H1 (cell line): Measurements from ENCODE around the gene DLG5. TPM values are rescaled to one million over a fixed set of nuclear protein-coding genes. Genes with fewer than 3 reads are reported as not detected.
A peak's percentile ranks its signal among the peaks of the same experiment; 100 is the strongest.

Experiments
- CTCF ChIA-PET: fragments of 300-600 bp; sonication (Branson Sonifier 250); formaldehyde crosslinking; loops from one replicate; lab custom pipeline; 2021; ENCODE audit not compliant: partially characterized antibody; lab: Charles Lee
- POLR2A ChIA-PET: fragments of 300-600 bp; sonication (Branson Sonifier 250); formaldehyde crosslinking; loops from one replicate; lab custom pipeline; 2021; ENCODE audit warnings: inconsistent platforms; ENCODE audit not compliant: partially characterized antibody; lab: Charles Lee
- DNase-seq, 2 experiments: peaks; one replicate each; pipeline versions ENCODE4 v3.0.0 to v3.0.0-alpha.2; 2010 to 2022; ENCODE audit warnings: low spot score in 2 of 2, low read depth in 1 of 2, mixed read lengths in 1 of 2
- FAIRE-seq: peaks from 2 replicates; lab custom pipeline; 2011; peaks lifted over from hg19 to GRCh38; lab: Jason Lieb, UNC
- H2AFZ ChIP-seq: 2 replicates; pipeline ENCODE4 v1.8.1; 2012; ENCODE audit warnings: low read length, inconsistent platforms
- H2AK5ac ChIP-seq: 2 replicates; pipeline ENCODE4 v1.6.1; 2013; ENCODE audit warnings: low read depth, low read length
- H2BK120ac ChIP-seq: replicated peaks from 2 replicates; pipeline ENCODE3; 2013; ENCODE audit warnings: low read depth, low read length, inconsistent platforms
- H2BK12ac ChIP-seq: 2 replicates; pipeline ENCODE4 v1.6.1; 2013; ENCODE audit warnings: low read depth, low read length
- H2BK15ac ChIP-seq: 2 replicates; pipeline ENCODE4 v1.6.1; 2013; ENCODE audit warnings: low read length
- H2BK20ac ChIP-seq: 2 replicates; pipeline ENCODE4 v1.6.1; 2013; ENCODE audit warnings: low read length
- H2BK5ac ChIP-seq: 2 replicates; pipeline ENCODE4 v1.6.1; 2013; ENCODE audit warnings: low read depth, low read length
- H3K14ac ChIP-seq: 2 replicates; pipeline ENCODE4 v1.6.1; 2013; ENCODE audit warnings: inconsistent platforms; ENCODE audit not compliant: insufficient read length
- H3K18ac ChIP-seq: 2 replicates; pipeline ENCODE4 v1.6.1; 2013; ENCODE audit warnings: low read length; ENCODE audit errors: extremely low read depth
- H3K23ac ChIP-seq: 2 replicates; pipeline ENCODE4 v1.6.1; 2013; ENCODE audit warnings: inconsistent platforms; ENCODE audit not compliant: insufficient read length
- H3K23me2 ChIP-seq: 2 replicates; pipeline ENCODE4 v1.6.1; 2013; ENCODE audit warnings: low read depth, low read length
- H3K27ac ChIP-seq: 2 replicates; pipeline ENCODE4 v1.6.1; 2011; ENCODE audit warnings: low read depth, low read length, inconsistent platforms
- H3K27me3 ChIP-seq, 4 experiments: replicated peaks in 1 of 4; 1 replicate in 1 of 4; 2 replicates in 3 of 4; pipeline versions ENCODE4 v1.6.1 to v1.8.1; 2011 to 2013; ENCODE audit warnings: low read length in 3 of 4, mild to moderate bottlenecking in 3 of 4, inconsistent platforms in 2 of 4, mixed read lengths in 2 of 4, moderate library complexity in 1 of 4; ENCODE audit not compliant: control insufficient read depth in 3 of 4, insufficient read depth in 3 of 4; ENCODE audit errors: extremely low read depth in 1 of 4
- H3K36me3 ChIP-seq, 4 experiments: 2 replicates each; pipeline versions ENCODE4 v1.6.1 to v1.8.1; 2011 to 2013; ENCODE audit warnings: mild to moderate bottlenecking in 4 of 4, low read length in 3 of 4, moderate library complexity in 2 of 4, control low read depth in 1 of 4, inconsistent platforms in 1 of 4; ENCODE audit not compliant: insufficient read depth in 4 of 4, control insufficient read depth in 2 of 4
- H3K4ac ChIP-seq: replicated peaks from 2 replicates; pipeline ENCODE3; 2013; ENCODE audit warnings: low read length, low read depth, mixed read lengths, inconsistent platforms; ENCODE audit not compliant: insufficient read length
- H3K4me1 ChIP-seq, 4 experiments: replicated peaks in 1 of 4; 1 replicate in 1 of 4; 2 replicates in 3 of 4; pipeline versions ENCODE4 v1.6.1 to v1.8.1; 2011 to 2013; ENCODE audit warnings: low read length in 3 of 4, inconsistent platforms in 2 of 4, mixed read lengths in 1 of 4; ENCODE audit not compliant: insufficient read depth in 4 of 4, control insufficient read depth in 3 of 4
- H3K4me2 ChIP-seq, 2 experiments: 2 replicates each; pipeline versions ENCODE4 v1.6.1 to v1.8.1; 2011 to 2013; ENCODE audit warnings: low read depth in 2 of 2, low read length in 2 of 2, control low read depth in 1 of 2, inconsistent platforms in 1 of 2, mild to moderate bottlenecking in 1 of 2; ENCODE audit not compliant: insufficient read depth in 1 of 2
- H3K4me3 ChIP-seq, 4 experiments: fragments of 200-600, 300-600 bp in 1 of 4; sonication (generic), shearing (Covaris generic), sonication (Bioruptor Twin) in 1 of 4; 2 replicates each; pipeline versions ENCODE4 v1.5.1 to v1.8.1; 2011 to 2016; ENCODE audit warnings: low read length in 4 of 4, low read depth in 3 of 4, control low read depth in 2 of 4, inconsistent platforms in 2 of 4, mild to moderate bottlenecking in 2 of 4, mixed read lengths in 1 of 4, moderate library complexity in 1 of 4; ENCODE audit not compliant: insufficient read depth in 2 of 4; ENCODE audit errors: extremely low read depth in 1 of 4
- H3K56ac ChIP-seq: replicated peaks from 2 replicates; pipeline ENCODE3; 2013; ENCODE audit warnings: low read depth, mild to moderate bottlenecking, mixed read lengths, low read length, inconsistent platforms; ENCODE audit not compliant: insufficient read length
- H3K79me1 ChIP-seq: 2 replicates; pipeline ENCODE4 v1.6.1; 2013; ENCODE audit warnings: low read depth, low read length, control low read depth
- H3K79me2 ChIP-seq, 2 experiments: 2 replicates each; pipeline versions ENCODE4 v1.6.1 to v1.8.1; 2012 to 2013; ENCODE audit warnings: low read length in 2 of 2, mild to moderate bottlenecking in 2 of 2, inconsistent platforms in 1 of 2; ENCODE audit not compliant: insufficient read depth in 2 of 2, control insufficient read depth in 1 of 2
- H3K9ac ChIP-seq, 4 experiments: replicated peaks in 1 of 4; 1 replicate in 1 of 4; 2 replicates in 3 of 4; pipeline versions ENCODE4 v1.6.1 to v1.8.1; 2011 to 2013; ENCODE audit warnings: low read depth in 3 of 4, low read length in 3 of 4, control low read depth in 2 of 4, mild to moderate bottlenecking in 2 of 4, moderate library complexity in 2 of 4, inconsistent platforms in 1 of 4; ENCODE audit errors: extremely low read depth in 1 of 4
- H3K9me3 ChIP-seq, 2 experiments: 2 replicates each; pipeline versions ENCODE4 v1.6.1 to v1.8.1; 2012 to 2013; ENCODE audit warnings: mild to moderate bottlenecking in 2 of 2, moderate library complexity in 2 of 2, control low read depth in 1 of 2, inconsistent platforms in 1 of 2, low read depth in 1 of 2, low read length in 1 of 2, mixed read lengths in 1 of 2; ENCODE audit not compliant: insufficient read depth in 2 of 2
- H4K20me1 ChIP-seq, 2 experiments: replicated peaks in 1 of 2; 2 replicates each; pipeline versions ENCODE3 to v1.8.1; 2011 to 2013; ENCODE audit warnings: inconsistent platforms in 2 of 2, low read length in 2 of 2, mild to moderate bottlenecking in 1 of 2; ENCODE audit not compliant: insufficient read depth in 2 of 2, control insufficient read depth in 1 of 2
- H4K5ac ChIP-seq: 2 replicates; pipeline ENCODE4 v1.6.1; 2013; ENCODE audit warnings: low read length, low read depth, mixed read lengths, inconsistent platforms; ENCODE audit not compliant: insufficient read length
- H4K8ac ChIP-seq: 2 replicates; pipeline ENCODE4 v1.8.0; 2013; ENCODE audit warnings: mild to moderate bottlenecking, moderate library complexity, low read length, inconsistent platforms; ENCODE audit not compliant: insufficient read depth; ENCODE audit errors: extremely low read depth
- H4K91ac ChIP-seq: replicated peaks from 2 replicates; pipeline ENCODE3; 2013; ENCODE audit warnings: low read length, mixed read lengths, inconsistent platforms; ENCODE audit not compliant: insufficient read length
- BRCA1 ChIP-seq: IDR thresholded peaks from 2 replicates; pipeline ENCODE4 v1.6.1; 2012; ENCODE audit warnings: low read depth, low read length, improper control_type of control experiment
- TCF12 ChIP-seq: IDR thresholded peaks from 2 replicates; pipeline ENCODE4 v1.6.1; 2011; ENCODE audit warnings: low read depth, mild to moderate bottlenecking, low read length
- WGBS, 2 experiments: shearing (Covaris generic) in 1 of 2; methylation state at CpG; one replicate each; pipeline versions ENCODE4 v1.1.6 to v1.1.7; 2013 to 2015; ENCODE audit warnings: low lambda C conversion rate in 2 of 2, mixed read lengths in 2 of 2, inconsistent platforms in 1 of 2, low coverage in 1 of 2, missing lambda C conversion rate in 1 of 2; ENCODE audit not compliant: insufficient replicate concordance in 2 of 2, insufficient coverage in 1 of 2, insufficient read length in 1 of 2; ENCODE audit errors: extremely low coverage in 1 of 2, missing lambda C conversion rate in 1 of 2; 5-methylcytosine and 5-hydroxymethylcytosine counted together
- polyA plus RNA-seq, 7 experiments: library from polyadenylated mRNA; depleted of rRNA in 3 of 7; stranded (reverse) in 5 of 7; unstranded in 2 of 7; fragments of >200 nt in 5 of 7; fragments of 200-250 nt in 2 of 7; gene quantifications; 1 replicate in 5 of 7; 2 replicates in 1 of 7; 4 replicates in 1 of 7; pipeline versions ENCODE4 v1.2.1 to v1.2.3, GENCODE V29; 2011 to 2013; ENCODE audit warnings: missing spikeins in 2 of 7, mixed read lengths in 2 of 7
- total RNA-seq: library from RNA; stranded (reverse); fragmentation: NEBNext Ultra II Directional; extraction: Animal tissue kit (Norgen Biotek cat#: 25700); gene quantifications from 2 replicates; pipeline ENCODE4 v1.2.1, GENCODE V29; 2021

Gene DLG5
- total and polyA plus RNA-seq, 2 of the 8 experiments (the other 6 are each of a cell fraction or from before 2014, with no cell fraction given) = 15.6 to 71.4 TPM

GRCh38 chr10:77867124-77867719 is 59.3 kb downstream of the DLG5 start:
- Histone ChIP-seq H2BK5ac (0 out of 2 replicates have a peak overlapping the region, but pooled peaks have one; percentile 73), H3K4me2 (no peak overlapping the region), H4K20me1 (peaks cover 0 to 2% of the 10 kb centered on the region in 2 experiments), H3K14ac (no peak overlapping the region), H2AK5ac (no peak overlapping the region), H3K4me3 (no peak overlapping the region), H3K27me3 (no peaks in the 10 kb centered on the region), H3K79me2 (peaks cover 0 to 18% of the 10 kb centered on the region in 2 experiments; a peak in 2 of 4 replicates), H3K4ac (no peak overlapping the region), H4K5ac (no peak overlapping the region), H2BK12ac (no peak overlapping the region), H3K9me3 (no peaks in the 10 kb centered on the region), H4K91ac (peak overlapping the region; percentile 3), H3K23me2 (no peaks in the 10 kb centered on the region), H3K56ac (no peak overlapping the region), H3K9ac (no peak overlapping the region), H3K18ac (no peak overlapping the region), H3K27ac (no peak overlapping the region), H3K36me3 (peaks cover 0 to 11% (median 1%) of the 10 kb centered on the region in 4 experiments; a peak in 3 of 8 replicates), H2BK20ac (no peak overlapping the region), H2AFZ (no peak overlapping the region), H2BK15ac (peak overlapping the region; percentile 22; the same call in 1 of the 2 replicates), H4K8ac (no peak overlapping the region), H2BK120ac (no peak overlapping the region), H3K4me1 (peaks cover 3 to 30% (median 11%) of the 10 kb centered on the region in 4 experiments), H3K79me1 (peaks cover under 1% of the 10 kb centered on the region; the same call in 1 of the 2 replicates), H3K23ac (no peak overlapping the region)
- ChIA-PET CTCF (interaction anchor here (1.2 to 17.9 kb wide), 3 partner anchors 22 to 31 kb away, joined by 4 to 169 read pairs (median 5); no protein-coding TSS in a partner anchor), POLR2A (interaction anchor here (1.9 kb wide), 1 partner anchor 11 kb away, joined by 7 read pairs; no protein-coding TSS in a partner anchor)
- DNase-seq (no peak), FAIRE-seq (no peak)
- WGBS, 2 experiments = 90% methylated on average over 6 of the region's 6 CpGs; no CpG with 5 or more reads in 1 of the 2 experiments
- TF ChIP-seq TCF12 = no peak
- no peak for TF ChIP-seq BRCA1
